ENCODE results near the gene SEPSECS. TPM values are rescaled to one million over a fixed set of nuclear protein-coding genes. Genes with fewer than 3 reads are reported as not detected.

SEPSECS gene
- total and polyA plus RNA-seq, 2 of the 13 experiments (the other 11 are each of a cell fraction or from before 2014, with no cell fraction given) = 9.4 to 14.3 TPM

- TF ChIP-seq, protein P1, sequence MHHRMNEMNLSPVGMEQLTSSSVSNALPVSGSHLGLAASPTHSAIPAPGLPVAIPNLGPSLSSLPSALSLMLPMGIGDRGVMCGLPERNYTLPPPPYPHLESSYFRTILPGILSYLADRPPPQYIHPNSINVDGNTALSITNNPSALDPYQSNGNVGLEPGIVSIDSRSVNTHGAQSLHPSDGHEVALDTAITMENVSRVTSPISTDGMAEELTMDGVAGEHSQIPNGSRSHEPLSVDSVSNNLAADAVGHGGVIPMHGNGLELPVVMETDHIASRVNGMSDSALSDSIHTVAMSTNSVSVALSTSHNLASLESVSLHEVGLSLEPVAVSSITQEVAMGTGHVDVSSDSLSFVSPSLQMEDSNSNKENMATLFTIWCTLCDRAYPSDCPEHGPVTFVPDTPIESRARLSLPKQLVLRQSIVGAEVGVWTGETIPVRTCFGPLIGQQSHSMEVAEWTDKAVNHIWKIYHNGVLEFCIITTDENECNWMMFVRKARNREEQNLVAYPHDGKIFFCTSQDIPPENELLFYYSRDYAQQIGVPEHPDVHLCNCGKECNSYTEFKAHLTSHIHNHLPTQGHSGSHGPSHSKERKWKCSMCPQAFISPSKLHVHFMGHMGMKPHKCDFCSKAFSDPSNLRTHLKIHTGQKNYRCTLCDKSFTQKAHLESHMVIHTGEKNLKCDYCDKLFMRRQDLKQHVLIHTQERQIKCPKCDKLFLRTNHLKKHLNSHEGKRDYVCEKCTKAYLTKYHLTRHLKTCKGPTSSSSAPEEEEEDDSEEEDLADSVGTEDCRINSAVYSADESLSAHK (CRISPR knock-in tag; IDR thresholded peaks at IDR 0.05; ENCODE audit: borderline replicate concordance) = no peak
- TF ChIP-seq ZBTB26 (CRISPR knock-in tag; IDR thresholded peaks at IDR 0.05; ENCODE audit: borderline replicate concordance) = no peak
- no peak for TF ChIP-seq RCOR2 (CRISPR knock-in tag; IDR thresholded peaks at IDR 0.05)
- TF ChIP-seq, protein P2, sequence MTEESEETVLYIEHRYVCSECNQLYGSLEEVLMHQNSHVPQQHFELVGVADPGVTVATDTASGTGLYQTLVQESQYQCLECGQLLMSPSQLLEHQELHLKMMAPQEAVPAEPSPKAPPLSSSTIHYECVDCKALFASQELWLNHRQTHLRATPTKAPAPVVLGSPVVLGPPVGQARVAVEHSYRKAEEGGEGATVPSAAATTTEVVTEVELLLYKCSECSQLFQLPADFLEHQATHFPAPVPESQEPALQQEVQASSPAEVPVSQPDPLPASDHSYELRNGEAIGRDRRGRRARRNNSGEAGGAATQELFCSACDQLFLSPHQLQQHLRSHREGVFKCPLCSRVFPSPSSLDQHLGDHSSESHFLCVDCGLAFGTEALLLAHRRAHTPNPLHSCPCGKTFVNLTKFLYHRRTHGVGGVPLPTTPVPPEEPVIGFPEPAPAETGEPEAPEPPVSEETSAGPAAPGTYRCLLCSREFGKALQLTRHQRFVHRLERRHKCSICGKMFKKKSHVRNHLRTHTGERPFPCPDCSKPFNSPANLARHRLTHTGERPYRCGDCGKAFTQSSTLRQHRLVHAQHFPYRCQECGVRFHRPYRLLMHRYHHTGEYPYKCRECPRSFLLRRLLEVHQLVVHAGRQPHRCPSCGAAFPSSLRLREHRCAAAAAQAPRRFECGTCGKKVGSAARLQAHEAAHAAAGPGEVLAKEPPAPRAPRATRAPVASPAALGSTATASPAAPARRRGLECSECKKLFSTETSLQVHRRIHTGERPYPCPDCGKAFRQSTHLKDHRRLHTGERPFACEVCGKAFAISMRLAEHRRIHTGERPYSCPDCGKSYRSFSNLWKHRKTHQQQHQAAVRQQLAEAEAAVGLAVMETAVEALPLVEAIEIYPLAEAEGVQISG (CRISPR knock-in tag; IDR thresholded peaks at IDR 0.05) = no peak
- TF ChIP-seq ZNF777 (CRISPR knock-in tag; IDR thresholded peaks at IDR 0.05) = no peak
- TF ChIP-seq ZNF337 (CRISPR knock-in tag; IDR thresholded peaks at IDR 0.05; ENCODE audit: borderline replicate concordance, low read depth) = no peak
- no peak for TF ChIP-seq KDM4B (CRISPR knock-in tag; IDR thresholded peaks at IDR 0.05)
- no peak for TF ChIP-seq SIX4 (CRISPR knock-in tag; IDR thresholded peaks at IDR 0.05)
- TF ChIP-seq WIZ (CRISPR knock-in tag; IDR thresholded peaks at IDR 0.05) = no peak
- no peak for TF ChIP-seq AGO1 (IDR thresholded peaks at IDR 0.05; ENCODE audit: low read depth, low read length, poor library complexity, severe bottlenecking)
Measured at GRCh38 chr4:25092139-25092538, 68.1 kb downstream of the SEPSECS start (continued).
